GM20000 (cell line): ENCODE results near the gene MAPK8IP3.

Source experiments
- DNase-seq: peaks from one replicate; pipeline ENCODE4 v3.0.0; 2012; ENCODE audit warnings: low spot score
- TF ChIP-seq, protein P1 (sequence below): IDR thresholded peaks from 2 replicates; pipeline ENCODE4 v1.5.1; 2012; ENCODE audit warnings: mild to moderate bottlenecking, control low read depth; ENCODE audit errors: extremely low read depth, missing control alignments

Gene MAPK8IP3

GRCh38 chr16:1678500-1679098, 27.4 kb upstream of the MAPK8IP3 start:
- no peak for DNase-seq
- TF ChIP-seq, protein P1, sequence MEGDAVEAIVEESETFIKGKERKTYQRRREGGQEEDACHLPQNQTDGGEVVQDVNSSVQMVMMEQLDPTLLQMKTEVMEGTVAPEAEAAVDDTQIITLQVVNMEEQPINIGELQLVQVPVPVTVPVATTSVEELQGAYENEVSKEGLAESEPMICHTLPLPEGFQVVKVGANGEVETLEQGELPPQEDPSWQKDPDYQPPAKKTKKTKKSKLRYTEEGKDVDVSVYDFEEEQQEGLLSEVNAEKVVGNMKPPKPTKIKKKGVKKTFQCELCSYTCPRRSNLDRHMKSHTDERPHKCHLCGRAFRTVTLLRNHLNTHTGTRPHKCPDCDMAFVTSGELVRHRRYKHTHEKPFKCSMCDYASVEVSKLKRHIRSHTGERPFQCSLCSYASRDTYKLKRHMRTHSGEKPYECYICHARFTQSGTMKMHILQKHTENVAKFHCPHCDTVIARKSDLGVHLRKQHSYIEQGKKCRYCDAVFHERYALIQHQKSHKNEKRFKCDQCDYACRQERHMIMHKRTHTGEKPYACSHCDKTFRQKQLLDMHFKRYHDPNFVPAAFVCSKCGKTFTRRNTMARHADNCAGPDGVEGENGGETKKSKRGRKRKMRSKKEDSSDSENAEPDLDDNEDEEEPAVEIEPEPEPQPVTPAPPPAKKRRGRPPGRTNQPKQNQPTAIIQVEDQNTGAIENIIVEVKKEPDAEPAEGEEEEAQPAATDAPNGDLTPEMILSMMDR, result no peak

- TF ChIP-seq, protein P1, result no peak
- DNase-seq, result no peak
These were observed 25.6 kb upstream of the MAPK8IP3 start for GRCh38 chr16:1680361-1680760.

DNA sequence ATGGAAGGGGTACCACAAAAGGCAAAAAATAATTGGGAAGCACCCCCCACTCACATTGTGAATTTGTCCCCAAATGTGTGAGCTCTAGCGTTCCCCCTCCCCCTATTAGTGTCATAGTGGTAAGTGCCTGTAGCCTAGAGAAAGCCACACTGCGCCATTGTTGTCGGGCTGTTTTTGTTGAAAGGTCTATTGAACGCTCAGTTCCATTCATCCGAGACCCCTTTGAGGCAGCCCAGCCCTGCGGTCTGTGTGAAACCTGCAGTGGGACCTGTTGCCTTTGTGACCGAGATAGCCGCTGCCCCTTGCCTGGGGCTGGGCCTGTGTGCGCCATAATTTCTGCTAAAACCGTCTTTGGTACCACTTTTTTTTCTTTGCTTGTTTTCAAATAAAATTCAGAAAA, 25.0 kb upstream of the MAPK8IP3 start:
- TF ChIP-seq, protein P1, result no peak
- DNase-seq, result no peak

- no peak for DNase-seq
- TF ChIP-seq, protein P1, result no peak
These were observed 18.3 kb upstream of the MAPK8IP3 start for GRCh38 chr16:1687427-1688316.

DNA sequence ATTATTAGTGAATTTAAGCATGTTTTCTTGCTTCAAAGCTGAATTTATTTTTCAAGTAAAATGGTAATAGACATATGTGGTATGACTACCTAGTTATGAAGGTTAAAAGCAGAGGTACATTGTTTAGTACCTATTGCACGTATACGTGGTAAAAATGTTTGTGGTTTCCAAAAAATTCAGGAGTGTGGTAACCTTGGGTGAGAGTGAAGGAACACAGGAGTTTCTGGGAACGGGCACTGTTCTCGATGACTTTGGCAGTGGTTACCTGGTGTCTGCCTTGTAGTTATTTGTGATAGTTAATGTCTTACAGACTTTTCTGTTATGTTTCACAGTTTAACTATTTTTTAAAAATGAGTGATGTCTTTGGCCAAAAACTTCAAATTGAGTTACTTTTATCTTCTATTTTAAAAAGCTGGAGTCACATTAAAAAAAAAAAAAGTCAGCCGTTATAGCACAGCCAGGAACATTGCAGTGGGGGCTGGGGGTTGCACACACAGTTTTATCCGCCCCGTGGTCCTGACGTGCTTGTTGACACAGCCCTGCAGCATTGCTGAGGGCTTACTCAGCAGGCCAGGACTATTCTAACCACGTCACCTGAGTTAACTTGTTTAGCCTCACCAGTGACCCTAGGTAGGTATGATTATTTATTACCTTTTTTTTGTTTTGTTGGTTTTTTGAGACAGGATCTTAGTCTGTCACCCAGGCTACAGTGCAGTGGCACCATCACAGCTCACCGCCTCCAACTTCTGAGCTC, 17.0 kb upstream of the MAPK8IP3 start:
- DNase-seq, result no peak
- TF ChIP-seq, protein P1, result no peak

- TF ChIP-seq, protein P1, result no peak
- no peak for DNase-seq
These were observed 16.1 kb upstream of the MAPK8IP3 start for GRCh38 chr16:1689853-1690252.

GRCh38 chr16:1690810-1691209, 15.2 kb upstream of the MAPK8IP3 start:
- no peak for DNase-seq
- TF ChIP-seq, protein P1, result no peak
